Measurements from ENCODE around the gene LMTK3. TPM values are rescaled to one million over a fixed set of nuclear protein-coding genes. Genes with fewer than 3 reads are reported as not detected.

LMTK3 gene
- total RNA-seq, 1 donor from 2014 or later: 1.1 TPM

GRCh38 chr19:48477698-48478338 is 33.8 kb downstream of the LMTK3 start:
- Histone ChIP-seq H3K27ac (replicated peaks) (no peak overlapping the region), H3K4me1 (peaks cover 28% of the 10 kb centered on the region), H3K9me3 (replicated peaks) (no peaks in the 10 kb centered on the region), H3K36me3 (peaks cover 63% of the 10 kb centered on the region), H3K4me3 (no peak overlapping the region), H3K27me3 (ENCODE audit: low read depth) (no peaks in the 10 kb centered on the region)
- no peak for DNase-seq
- TF ChIP-seq, protein P1, sequence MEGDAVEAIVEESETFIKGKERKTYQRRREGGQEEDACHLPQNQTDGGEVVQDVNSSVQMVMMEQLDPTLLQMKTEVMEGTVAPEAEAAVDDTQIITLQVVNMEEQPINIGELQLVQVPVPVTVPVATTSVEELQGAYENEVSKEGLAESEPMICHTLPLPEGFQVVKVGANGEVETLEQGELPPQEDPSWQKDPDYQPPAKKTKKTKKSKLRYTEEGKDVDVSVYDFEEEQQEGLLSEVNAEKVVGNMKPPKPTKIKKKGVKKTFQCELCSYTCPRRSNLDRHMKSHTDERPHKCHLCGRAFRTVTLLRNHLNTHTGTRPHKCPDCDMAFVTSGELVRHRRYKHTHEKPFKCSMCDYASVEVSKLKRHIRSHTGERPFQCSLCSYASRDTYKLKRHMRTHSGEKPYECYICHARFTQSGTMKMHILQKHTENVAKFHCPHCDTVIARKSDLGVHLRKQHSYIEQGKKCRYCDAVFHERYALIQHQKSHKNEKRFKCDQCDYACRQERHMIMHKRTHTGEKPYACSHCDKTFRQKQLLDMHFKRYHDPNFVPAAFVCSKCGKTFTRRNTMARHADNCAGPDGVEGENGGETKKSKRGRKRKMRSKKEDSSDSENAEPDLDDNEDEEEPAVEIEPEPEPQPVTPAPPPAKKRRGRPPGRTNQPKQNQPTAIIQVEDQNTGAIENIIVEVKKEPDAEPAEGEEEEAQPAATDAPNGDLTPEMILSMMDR (IDR thresholded peaks at IDR 0.05; ENCODE audit: borderline replicate concordance): no peak
- intact Hi-C loops (cut with micrococcal nuclease): no loop called here

DNA sequence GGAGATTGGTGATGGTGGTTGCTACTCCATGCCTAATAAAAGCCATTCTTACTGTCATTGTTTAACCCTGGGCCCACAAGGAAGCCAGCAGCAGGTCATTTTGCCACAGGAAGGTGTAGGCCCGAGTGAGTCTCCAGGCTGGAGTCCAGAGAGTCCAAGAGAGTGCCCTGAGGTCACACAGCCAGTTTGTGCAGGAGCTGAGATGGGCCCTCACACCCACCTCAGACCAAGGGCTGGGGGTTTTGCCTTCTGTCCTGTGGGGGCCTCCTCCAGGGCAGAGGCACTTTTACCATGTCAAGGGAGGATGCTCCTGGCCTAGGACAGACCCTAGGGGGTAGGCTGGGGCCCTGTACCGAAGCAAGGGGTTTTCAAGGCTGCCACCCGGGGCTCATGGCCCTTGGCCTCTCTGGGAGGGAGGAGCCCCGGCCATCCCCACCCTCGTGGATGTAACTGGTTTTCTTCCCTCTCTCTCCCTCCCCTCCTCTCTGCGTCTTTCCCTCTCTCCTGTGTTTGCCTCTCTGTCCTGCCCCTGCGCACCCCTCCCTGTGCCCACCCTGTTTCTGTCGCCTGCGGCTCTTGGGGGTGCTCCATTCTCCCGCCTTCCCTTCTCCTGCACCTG is 34.5 kb downstream of the LMTK3 start:
- Histone ChIP-seq H3K36me3 (peaks cover 70% of the 10 kb centered on the region), H3K4me3 (no peak overlapping the region), H3K27me3 (ENCODE audit: low read depth) (no peaks in the 10 kb centered on the region), H3K9me3 (replicated peaks) (no peaks in the 10 kb centered on the region), H3K27ac (replicated peaks) (no peak overlapping the region), H3K4me1 (peaks cover 24% of the 10 kb centered on the region)
- DNase-seq: no peak
- TF ChIP-seq, protein P1 (IDR thresholded peaks at IDR 0.05; ENCODE audit: borderline replicate concordance): no peak
- intact Hi-C loops (cut with micrococcal nuclease): no loop called here

DNA sequence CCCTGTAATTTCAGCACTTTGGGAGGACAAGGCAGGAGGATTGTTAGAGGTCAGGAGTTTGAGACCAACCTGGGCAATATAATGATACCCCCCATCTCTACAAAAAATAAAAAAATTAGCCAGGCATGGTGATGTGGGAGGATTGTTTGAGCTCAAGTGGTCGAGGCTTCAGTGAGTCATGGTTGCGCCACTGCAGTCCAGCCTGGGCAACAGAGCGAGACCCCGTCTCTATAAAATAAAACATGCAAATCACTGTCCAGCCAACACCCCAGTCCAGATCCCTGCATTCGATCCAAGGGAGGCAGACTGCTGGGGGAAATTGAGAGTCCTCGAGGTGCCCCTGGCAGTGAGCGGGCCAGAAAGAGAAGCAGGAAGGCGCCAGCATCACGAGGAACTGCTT is 35.5 kb downstream of the LMTK3 start:
- peaks cover 80% of the 10 kb centered on the region for H3K36me3 ChIP-seq
- no peaks in the 10 kb centered on the region for H3K9me3 ChIP-seq (replicated peaks)
- intact Hi-C loops (cut with micrococcal nuclease): no loop called here
- TF ChIP-seq, protein P1 (IDR thresholded peaks at IDR 0.05; ENCODE audit: borderline replicate concordance): no peak
- H3K4me1 ChIP-seq: peaks cover 21% of the 10 kb centered on the region
- no peak for DNase-seq
- H3K27me3 ChIP-seq (ENCODE audit: low read depth): no peaks in the 10 kb centered on the region
- H3K4me3 ChIP-seq: no peak overlapping the region
- H3K27ac ChIP-seq (replicated peaks): no peak overlapping the region

- TF ChIP-seq, protein P1 (IDR thresholded peaks at IDR 0.05; ENCODE audit: borderline replicate concordance): no peak
- H3K36me3 ChIP-seq: peaks cover 86% of the 10 kb centered on the region
- no peak for DNase-seq
These were observed 36.1 kb downstream of the LMTK3 start for GRCh38 chr19:48475369-48476068.

GRCh38 chr19:48474084-48474592 is 37.5 kb downstream of the LMTK3 start:
- Histone ChIP-seq H3K4me3 (no peak overlapping the region), H3K9me3 (replicated peaks) (no peaks in the 10 kb centered on the region), H3K4me1 (peaks cover 26% of the 10 kb centered on the region), H3K27me3 (ENCODE audit: low read depth) (no peaks in the 10 kb centered on the region), H3K27ac (replicated peaks) (no peak overlapping the region), H3K36me3 (peaks cover 87% of the 10 kb centered on the region)
- no peak for DNase-seq
- TF ChIP-seq, protein P1 (IDR thresholded peaks at IDR 0.05; ENCODE audit: borderline replicate concordance): no peak
- intact Hi-C loops (cut with micrococcal nuclease): no loop called here

More at GRCh38 chr19:48475369-48476068, 36.1 kb downstream of the LMTK3 start:
- Histone ChIP-seq H3K27ac (replicated peaks) (no peak overlapping the region), H3K4me3 (no peak overlapping the region), H3K27me3 (ENCODE audit: low read depth) (no peaks in the 10 kb centered on the region), H3K4me1 (peaks cover 21% of the 10 kb centered on the region), H3K9me3 (replicated peaks) (no peaks in the 10 kb centered on the region)
- intact Hi-C loops (cut with micrococcal nuclease): no loop called here

Measured in left ventricle myocardium inferior (tissue), 1 donor.